ENCODE measurements around the gene LOXL1. TPM values are rescaled to one million over a fixed set of nuclear protein-coding genes. Genes with fewer than 3 reads are reported as not detected.

Gene LOXL1
- total and polyA plus RNA-seq, 7 donors = 3.0 to 27.7 (median 9.7) TPM; not detected in 1

DNA sequence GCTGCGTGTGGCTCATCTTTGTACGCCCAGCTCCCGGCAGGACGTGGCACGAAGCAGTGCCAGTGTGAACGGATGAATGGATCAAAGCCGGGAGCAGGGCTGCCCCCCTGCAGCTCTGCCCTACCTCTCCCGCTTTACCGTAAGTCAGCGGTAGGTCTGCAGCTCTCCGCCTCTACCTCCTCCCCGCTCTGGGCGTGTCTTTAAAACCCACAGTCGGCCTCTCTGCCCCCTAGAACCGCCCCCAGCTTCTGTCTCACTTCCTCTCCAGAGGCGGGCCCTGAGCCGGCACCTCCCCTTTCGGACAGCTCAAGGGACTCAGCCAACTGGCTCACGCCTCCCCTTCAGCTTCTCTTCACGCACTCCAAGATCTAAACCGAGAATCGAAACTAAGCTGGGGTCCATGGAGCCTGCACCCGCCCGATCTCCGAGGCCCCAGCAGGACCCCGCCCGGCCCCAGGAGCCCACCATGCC lies 68.2 kb downstream of the LOXL1 start, which contains the start of gene PML:
TSS of gene PML (plus strand) at position 304 of the 471 bp plus-strand sequence. CDS start at position 401, 97 bp downstream.
- no peaks in the 10 kb centered on the region for H3K9me3 ChIP-seq
- H3K27ac ChIP-seq = peak within 1 kb of the TSS; percentile 92 to 95 (median 94)
- intact Hi-C loops (cut with DNase I) = loop anchor here (5.0 to 10.0 kb wide), 3 partner anchors 53 to 1520 kb away; partner anchors contain the start of genes ARIH1 and SIN3A
- H3K36me3 ChIP-seq = peaks cover 0 to 17% (median 11%) of the 10 kb centered on the region in 4 donors
- WGBS, 2 donors = 1% methylated on average over 27 of the region's 27 CpGs
- peak; percentile 99 for DNase-seq
- peaks cover 0 to 87% (median 73%) of the 10 kb centered on the region in 4 donors for H3K4me1 ChIP-seq
- H3K4me3 ChIP-seq = peak within 1 kb of the TSS; percentile 70 to 93 (median 85)
- peak in 1 of 4 donors; percentile 37 for TF ChIP-seq EP300 (IDR thresholded peaks at IDR 0.05)
- TF ChIP-seq, protein P1, sequence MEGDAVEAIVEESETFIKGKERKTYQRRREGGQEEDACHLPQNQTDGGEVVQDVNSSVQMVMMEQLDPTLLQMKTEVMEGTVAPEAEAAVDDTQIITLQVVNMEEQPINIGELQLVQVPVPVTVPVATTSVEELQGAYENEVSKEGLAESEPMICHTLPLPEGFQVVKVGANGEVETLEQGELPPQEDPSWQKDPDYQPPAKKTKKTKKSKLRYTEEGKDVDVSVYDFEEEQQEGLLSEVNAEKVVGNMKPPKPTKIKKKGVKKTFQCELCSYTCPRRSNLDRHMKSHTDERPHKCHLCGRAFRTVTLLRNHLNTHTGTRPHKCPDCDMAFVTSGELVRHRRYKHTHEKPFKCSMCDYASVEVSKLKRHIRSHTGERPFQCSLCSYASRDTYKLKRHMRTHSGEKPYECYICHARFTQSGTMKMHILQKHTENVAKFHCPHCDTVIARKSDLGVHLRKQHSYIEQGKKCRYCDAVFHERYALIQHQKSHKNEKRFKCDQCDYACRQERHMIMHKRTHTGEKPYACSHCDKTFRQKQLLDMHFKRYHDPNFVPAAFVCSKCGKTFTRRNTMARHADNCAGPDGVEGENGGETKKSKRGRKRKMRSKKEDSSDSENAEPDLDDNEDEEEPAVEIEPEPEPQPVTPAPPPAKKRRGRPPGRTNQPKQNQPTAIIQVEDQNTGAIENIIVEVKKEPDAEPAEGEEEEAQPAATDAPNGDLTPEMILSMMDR (IDR thresholded peaks at IDR 0.05) = no peak
- peak; percentile 35 to 63 for TF ChIP-seq POLR2A (IDR thresholded peaks at IDR 0.05)
- peak; percentile 84 to 97 (median 85) for TF ChIP-seq POLR2AphosphoS5 (IDR thresholded peaks at IDR 0.05)
- H3K27me3 ChIP-seq = no peaks in the 10 kb centered on the region

DNA sequence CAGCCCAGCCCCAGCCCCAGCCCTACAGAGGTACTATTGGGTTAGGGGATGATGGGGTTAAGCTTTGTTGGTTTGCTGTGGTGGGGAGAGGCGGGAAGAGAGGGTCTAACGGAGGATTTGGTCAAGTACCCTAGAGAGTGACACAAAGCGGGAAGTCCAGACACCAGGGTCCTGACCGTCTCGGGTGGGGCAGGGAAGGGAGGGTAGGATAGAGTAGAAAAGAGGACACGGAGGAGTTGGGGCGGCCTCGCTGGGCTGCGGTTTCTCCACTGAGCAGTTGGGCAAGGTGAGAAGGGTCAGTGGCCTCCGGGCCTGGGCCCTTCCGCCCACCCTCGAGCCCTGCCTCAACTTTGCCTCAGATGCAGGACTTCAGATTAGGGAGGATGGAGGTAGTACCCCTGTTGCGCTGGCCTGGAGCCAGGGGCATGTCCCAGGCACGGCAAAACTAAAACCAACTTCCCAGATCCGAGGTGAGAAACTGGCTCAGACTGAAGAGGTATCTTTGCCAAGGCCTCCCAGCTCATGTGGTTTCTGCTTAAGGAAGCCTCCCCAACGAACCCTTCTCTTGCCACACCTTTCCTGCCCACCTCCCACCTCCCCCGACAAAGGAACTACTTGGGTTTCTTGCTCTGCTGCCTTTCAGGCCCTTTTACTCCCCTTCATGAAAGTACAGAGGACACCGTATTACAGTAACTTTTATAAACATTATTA lies 68.8 kb downstream of the LOXL1 start:
- no peaks in the 10 kb centered on the region for H3K27me3 ChIP-seq
- peak overlapping the region; percentile 92 to 95 (median 94) for H3K27ac ChIP-seq
- DNase-seq = peak; percentile 76
- 1% methylated on average over 18 of the region's 18 CpGs for WGBS, 2 donors
- H3K4me3 ChIP-seq = peak overlapping the region; percentile 70 to 93 (median 85)
- no peaks in the 10 kb centered on the region for H3K9me3 ChIP-seq
- TF ChIP-seq POLR2AphosphoS5 (IDR thresholded peaks at IDR 0.05) = peak in 1 of 4 donors; percentile 35
- TF ChIP-seq, protein P1 (IDR thresholded peaks at IDR 0.05) = no peak
- intact Hi-C loops (cut with DNase I) = loop anchor here (5.0 to 10.0 kb wide), 3 partner anchors 52 to 1520 kb away; partner anchors contain the start of genes ARIH1 and SIN3A
- H3K36me3 ChIP-seq = peaks cover 0 to 17% (median 11%) of the 10 kb centered on the region in 4 donors
- H3K4me1 ChIP-seq = peaks cover 0 to 87% (median 68%) of the 10 kb centered on the region in 4 donors

DNA sequence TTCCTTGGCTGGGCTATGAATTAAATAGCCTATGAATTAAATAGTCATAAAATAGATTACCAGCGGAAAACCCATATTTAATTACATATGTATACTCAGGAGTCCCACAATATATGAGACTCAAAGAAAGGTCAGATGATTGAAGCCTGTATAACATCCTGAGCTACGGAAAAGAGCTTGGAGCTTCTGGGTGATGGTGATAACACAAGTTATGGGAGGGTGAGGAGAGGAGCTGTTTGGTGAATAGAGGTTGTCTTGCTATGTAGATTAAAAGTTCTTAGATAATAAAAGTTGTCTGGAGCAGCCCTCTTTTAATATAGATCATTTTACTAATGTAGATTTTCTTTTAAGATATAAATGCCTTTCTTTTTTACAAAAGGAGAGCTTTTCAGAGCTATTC lies 70.0 kb downstream of the LOXL1 start:
- H3K4me3 ChIP-seq = peak overlapping the region; percentile 70 to 93 (median 85)
- intact Hi-C loops (cut with DNase I) = loop anchor here (10.0 kb wide), 2 partner anchors 1459 to 1521 kb away; partner anchors contain the start of genes ARIH1 and SIN3A
- H3K27me3 ChIP-seq = no peaks in the 10 kb centered on the region
- WGBS, 2 donors = 59 to 69% methylated on average over 2 of the region's 2 CpGs
- H3K27ac ChIP-seq = peak overlapping the region; percentile 92 to 95 (median 94)
- no peaks in the 10 kb centered on the region for H3K9me3 ChIP-seq
- H3K4me1 ChIP-seq = peaks cover 0 to 87% (median 64%) of the 10 kb centered on the region in 4 donors
- no peak for DNase-seq
- TF ChIP-seq POLR2A (IDR thresholded peaks at IDR 0.05) (no peak), EP300 (IDR thresholded peaks at IDR 0.05) (no peak), POLR2AphosphoS5 (IDR thresholded peaks at IDR 0.05) (no peak)
- TF ChIP-seq, protein P1 (IDR thresholded peaks at IDR 0.05) = no peak
- peaks cover 0 to 27% (median 11%) of the 10 kb centered on the region in 4 donors for H3K36me3 ChIP-seq

DNA sequence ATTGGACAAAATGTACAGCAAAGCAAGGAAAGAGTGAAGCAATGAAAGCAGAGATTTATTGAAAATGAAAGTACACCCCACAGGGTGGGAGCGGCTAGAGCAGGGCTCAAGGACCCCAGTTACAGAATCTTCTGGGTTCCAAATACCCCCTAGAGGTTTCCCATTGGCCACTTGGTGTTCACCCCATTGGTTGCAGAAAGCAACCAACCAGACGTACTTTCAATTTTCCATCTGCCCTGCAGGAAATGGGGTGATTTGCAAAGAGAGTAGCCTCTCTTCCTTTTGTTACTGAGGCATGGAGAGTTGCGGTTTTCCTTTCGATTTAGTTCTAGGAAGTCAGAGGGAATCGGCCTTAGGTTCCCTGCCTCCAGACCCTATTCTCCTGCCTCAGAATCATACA lies 70.7 kb downstream of the LOXL1 start:
- H3K4me3 ChIP-seq = peak overlapping the region; percentile 1 to 85 (median 40)
- peaks cover 0 to 84% (median 59%) of the 10 kb centered on the region in 4 donors for H3K4me1 ChIP-seq
- H3K9me3 ChIP-seq = no peaks in the 10 kb centered on the region
- intact Hi-C loops (cut with DNase I) = loop anchor here (10.0 kb wide), 2 partner anchors 1458 to 1522 kb away; partner anchors contain the start of genes ARIH1 and SIN3A
- WGBS, 2 donors = 26 to 46% methylated on average over 5 of the region's 5 CpGs
- peak overlapping the region; percentile 92 to 95 (median 94) for H3K27ac ChIP-seq
- TF ChIP-seq, protein P1 (IDR thresholded peaks at IDR 0.05) = peak in 1 of 4 experiments; percentile 21
- TF ChIP-seq POLR2AphosphoS5 (IDR thresholded peaks at IDR 0.05) (peak in 2 of 4 donors; percentile 21 to 58), EP300 (IDR thresholded peaks at IDR 0.05) (no peak), POLR2A (IDR thresholded peaks at IDR 0.05) (no peak)
- H3K36me3 ChIP-seq = peaks cover 0 to 31% (median 11%) of the 10 kb centered on the region in 4 donors
- DNase-seq = peak; percentile 50
- H3K27me3 ChIP-seq = no peaks in the 10 kb centered on the region

All from sigmoid colon (tissue), 7 donors.